WTC11 (cell line): Measurements from ENCODE around the gene CAPRIN2.

Source experiments
- EMX1 ChIP-seq: fragments of 250-450 bp; sonication (Bioruptor Pico); IDR thresholded peaks from 2 replicates; pipeline ENCODE4 v1.8.0; 2021; ENCODE audit warnings: mild to moderate bottlenecking
- GABPB1 ChIP-seq: sonication (generic); formaldehyde crosslinking; IDR thresholded peaks from 2 replicates; pipeline ENCODE4 v1.8.1; 2023; ENCODE audit warnings: mild to moderate bottlenecking, missing genetic modification reagents
- GRHL2 ChIP-seq: fragments of 250-450 bp; sonication (Bioruptor Pico); IDR thresholded peaks from 2 replicates; pipeline ENCODE4 v1.8.0; 2022; ENCODE audit warnings: mild to moderate bottlenecking, moderate library complexity; ENCODE audit not compliant: insufficient replicate concordance, severe bottlenecking
- MYBL2 ChIP-seq: sonication (generic); formaldehyde crosslinking; IDR thresholded peaks from 2 replicates; pipeline ENCODE4 v1.8.1; 2023; ENCODE audit warnings: mild to moderate bottlenecking, moderate library complexity, missing genetic modification reagents
- NR1H2 ChIP-seq: sonication (generic); formaldehyde crosslinking; IDR thresholded peaks from 2 replicates; pipeline ENCODE4 v1.9.0; 2021; ENCODE audit warnings: mild to moderate bottlenecking, moderate library complexity, missing genetic modification reagents
- NR3C1 ChIP-seq: sonication (generic); formaldehyde crosslinking; conservative IDR thresholded peaks from 2 replicates; pipeline ENCODE4 v1.8.1; 2023; ENCODE audit warnings: low read depth, mild to moderate bottlenecking, missing genetic modification reagents
- RELA ChIP-seq: sonication (generic); formaldehyde crosslinking; IDR thresholded peaks from 2 replicates; pipeline ENCODE4 v1.8.1; 2022; ENCODE audit warnings: missing genetic modification reagents, mild to moderate bottlenecking, borderline replicate concordance
- SMAD3 ChIP-seq: sonication (generic); formaldehyde crosslinking; IDR thresholded peaks from 2 replicates; pipeline ENCODE4 v1.8.0; 2022; ENCODE audit warnings: missing genetic modification reagents, mild to moderate bottlenecking, borderline replicate concordance
- ZNF263 ChIP-seq: sonication (generic); formaldehyde crosslinking; IDR thresholded peaks from 2 replicates; pipeline ENCODE4 v1.8.1; 2022; ENCODE audit warnings: low read depth, mild to moderate bottlenecking, moderate library complexity, missing genetic modification reagents
- TF ChIP-seq, protein P1 (sequence below): fragments of 200-600 bp; IDR thresholded peaks from 2 replicates; pipeline ENCODE4 v1.8.0; 2022; ENCODE audit warnings: antibody characterized with exemption
- TF ChIP-seq, protein P2 (sequence below): sonication (generic); formaldehyde crosslinking; IDR thresholded peaks from 2 replicates; pipeline ENCODE4 v1.8.0; 2022; ENCODE audit warnings: missing genetic modification reagents
- TF ChIP-seq, protein P3 (sequence below): sonication (generic); formaldehyde crosslinking; IDR thresholded peaks from 2 replicates; pipeline ENCODE4 v1.8.0; 2022; ENCODE audit warnings: mild to moderate bottlenecking, missing genetic modification reagents
- TF ChIP-seq, protein P4 (sequence below): sonication (generic); formaldehyde crosslinking; IDR thresholded peaks from 2 replicates; pipeline ENCODE4 v1.8.0; 2022; ENCODE audit warnings: mild to moderate bottlenecking, missing genetic modification reagents
- TF ChIP-seq, protein P5 (sequence below): sonication (generic); formaldehyde crosslinking; IDR thresholded peaks from 2 replicates; pipeline ENCODE4 v1.8.0; 2022; ENCODE audit warnings: mild to moderate bottlenecking, missing genetic modification reagents

DNA sequence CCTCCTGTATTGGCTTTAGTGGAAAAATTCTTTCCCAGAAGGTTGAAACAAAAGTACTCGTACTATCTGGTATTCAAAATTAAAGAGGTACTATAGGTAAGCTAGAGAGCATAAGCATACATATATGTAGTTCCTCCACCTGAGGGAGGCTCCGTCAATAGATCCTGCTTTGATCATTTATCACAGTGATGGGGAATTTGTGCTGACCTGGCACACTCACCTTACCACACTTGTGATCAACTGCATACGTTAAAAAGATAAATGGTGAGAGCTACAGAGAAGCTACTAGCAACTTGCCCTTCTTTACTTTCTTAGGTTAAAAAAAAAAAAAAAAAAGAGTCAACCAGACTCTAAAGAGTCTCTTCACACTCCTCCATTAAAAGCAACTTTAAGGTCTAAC is 2.5 kb downstream of the CAPRIN2 start:
- TF ChIP-seq, protein P1, sequence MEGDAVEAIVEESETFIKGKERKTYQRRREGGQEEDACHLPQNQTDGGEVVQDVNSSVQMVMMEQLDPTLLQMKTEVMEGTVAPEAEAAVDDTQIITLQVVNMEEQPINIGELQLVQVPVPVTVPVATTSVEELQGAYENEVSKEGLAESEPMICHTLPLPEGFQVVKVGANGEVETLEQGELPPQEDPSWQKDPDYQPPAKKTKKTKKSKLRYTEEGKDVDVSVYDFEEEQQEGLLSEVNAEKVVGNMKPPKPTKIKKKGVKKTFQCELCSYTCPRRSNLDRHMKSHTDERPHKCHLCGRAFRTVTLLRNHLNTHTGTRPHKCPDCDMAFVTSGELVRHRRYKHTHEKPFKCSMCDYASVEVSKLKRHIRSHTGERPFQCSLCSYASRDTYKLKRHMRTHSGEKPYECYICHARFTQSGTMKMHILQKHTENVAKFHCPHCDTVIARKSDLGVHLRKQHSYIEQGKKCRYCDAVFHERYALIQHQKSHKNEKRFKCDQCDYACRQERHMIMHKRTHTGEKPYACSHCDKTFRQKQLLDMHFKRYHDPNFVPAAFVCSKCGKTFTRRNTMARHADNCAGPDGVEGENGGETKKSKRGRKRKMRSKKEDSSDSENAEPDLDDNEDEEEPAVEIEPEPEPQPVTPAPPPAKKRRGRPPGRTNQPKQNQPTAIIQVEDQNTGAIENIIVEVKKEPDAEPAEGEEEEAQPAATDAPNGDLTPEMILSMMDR: no peak
- TF ChIP-seq, protein P2, sequence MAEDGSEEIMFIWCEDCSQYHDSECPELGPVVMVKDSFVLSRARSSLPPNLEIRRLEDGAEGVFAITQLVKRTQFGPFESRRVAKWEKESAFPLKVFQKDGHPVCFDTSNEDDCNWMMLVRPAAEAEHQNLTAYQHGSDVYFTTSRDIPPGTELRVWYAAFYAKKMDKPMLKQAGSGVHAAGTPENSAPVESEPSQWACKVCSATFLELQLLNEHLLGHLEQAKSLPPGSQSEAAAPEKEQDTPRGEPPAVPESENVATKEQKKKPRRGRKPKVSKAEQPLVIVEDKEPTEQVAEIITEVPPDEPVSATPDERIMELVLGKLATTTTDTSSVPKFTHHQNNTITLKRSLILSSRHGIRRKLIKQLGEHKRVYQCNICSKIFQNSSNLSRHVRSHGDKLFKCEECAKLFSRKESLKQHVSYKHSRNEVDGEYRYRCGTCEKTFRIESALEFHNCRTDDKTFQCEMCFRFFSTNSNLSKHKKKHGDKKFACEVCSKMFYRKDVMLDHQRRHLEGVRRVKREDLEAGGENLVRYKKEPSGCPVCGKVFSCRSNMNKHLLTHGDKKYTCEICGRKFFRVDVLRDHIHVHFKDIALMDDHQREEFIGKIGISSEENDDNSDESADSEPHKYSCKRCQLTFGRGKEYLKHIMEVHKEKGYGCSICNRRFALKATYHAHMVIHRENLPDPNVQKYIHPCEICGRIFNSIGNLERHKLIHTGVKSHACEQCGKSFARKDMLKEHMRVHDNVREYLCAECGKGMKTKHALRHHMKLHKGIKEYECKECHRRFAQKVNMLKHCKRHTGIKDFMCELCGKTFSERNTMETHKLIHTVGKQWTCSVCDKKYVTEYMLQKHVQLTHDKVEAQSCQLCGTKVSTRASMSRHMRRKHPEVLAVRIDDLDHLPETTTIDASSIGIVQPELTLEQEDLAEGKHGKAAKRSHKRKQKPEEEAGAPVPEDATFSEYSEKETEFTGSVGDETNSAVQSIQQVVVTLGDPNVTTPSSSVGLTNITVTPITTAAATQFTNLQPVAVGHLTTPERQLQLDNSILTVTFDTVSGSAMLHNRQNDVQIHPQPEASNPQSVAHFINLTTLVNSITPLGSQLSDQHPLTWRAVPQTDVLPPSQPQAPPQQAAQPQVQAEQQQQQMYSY (CRISPR knock-in tag): no peak
- no peak for TF ChIP-seq RELA (CRISPR knock-in tag)
- TF ChIP-seq, protein P3, sequence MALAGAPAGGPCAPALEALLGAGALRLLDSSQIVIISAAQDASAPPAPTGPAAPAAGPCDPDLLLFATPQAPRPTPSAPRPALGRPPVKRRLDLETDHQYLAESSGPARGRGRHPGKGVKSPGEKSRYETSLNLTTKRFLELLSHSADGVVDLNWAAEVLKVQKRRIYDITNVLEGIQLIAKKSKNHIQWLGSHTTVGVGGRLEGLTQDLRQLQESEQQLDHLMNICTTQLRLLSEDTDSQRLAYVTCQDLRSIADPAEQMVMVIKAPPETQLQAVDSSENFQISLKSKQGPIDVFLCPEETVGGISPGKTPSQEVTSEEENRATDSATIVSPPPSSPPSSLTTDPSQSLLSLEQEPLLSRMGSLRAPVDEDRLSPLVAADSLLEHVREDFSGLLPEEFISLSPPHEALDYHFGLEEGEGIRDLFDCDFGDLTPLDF (CRISPR knock-in tag): no peak
- no peak for TF ChIP-seq NR3C1 (CRISPR knock-in tag)
- TF ChIP-seq EMX1 (CRISPR knock-in tag): no peak
- TF ChIP-seq, protein P4, sequence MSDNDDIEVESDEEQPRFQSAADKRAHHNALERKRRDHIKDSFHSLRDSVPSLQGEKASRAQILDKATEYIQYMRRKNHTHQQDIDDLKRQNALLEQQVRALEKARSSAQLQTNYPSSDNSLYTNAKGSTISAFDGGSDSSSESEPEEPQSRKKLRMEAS: no peak
- TF ChIP-seq GABPB1 (CRISPR knock-in tag): no peak
- TF ChIP-seq SMAD3: no peak
- no peak for TF ChIP-seq MYBL2
- TF ChIP-seq, protein P5, sequence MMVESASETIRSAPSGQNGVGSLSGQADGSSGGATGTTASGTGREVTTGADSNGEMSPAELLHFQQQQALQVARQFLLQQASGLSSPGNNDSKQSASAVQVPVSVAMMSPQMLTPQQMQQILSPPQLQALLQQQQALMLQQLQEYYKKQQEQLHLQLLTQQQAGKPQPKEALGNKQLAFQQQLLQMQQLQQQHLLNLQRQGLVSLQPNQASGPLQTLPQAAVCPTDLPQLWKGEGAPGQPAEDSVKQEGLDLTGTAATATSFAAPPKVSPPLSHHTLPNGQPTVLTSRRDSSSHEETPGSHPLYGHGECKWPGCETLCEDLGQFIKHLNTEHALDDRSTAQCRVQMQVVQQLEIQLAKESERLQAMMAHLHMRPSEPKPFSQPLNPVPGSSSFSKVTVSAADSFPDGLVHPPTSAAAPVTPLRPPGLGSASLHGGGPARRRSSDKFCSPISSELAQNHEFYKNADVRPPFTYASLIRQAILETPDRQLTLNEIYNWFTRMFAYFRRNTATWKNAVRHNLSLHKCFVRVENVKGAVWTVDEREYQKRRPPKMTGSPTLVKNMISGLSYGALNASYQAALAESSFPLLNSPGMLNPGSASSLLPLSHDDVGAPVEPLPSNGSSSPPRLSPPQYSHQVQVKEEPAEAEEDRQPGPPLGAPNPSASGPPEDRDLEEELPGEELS (CRISPR knock-in tag): no peak
- TF ChIP-seq NR1H2: no peak
- TF ChIP-seq GRHL2 (CRISPR knock-in tag): no peak
- no peak for TF ChIP-seq ZNF263 (CRISPR knock-in tag)
